Activated CD8-positive, alpha-beta memory T cell treated with anti-CD3 and anti-CD28 coated beads, Interleukin-2, amount 50 U/mL, for 4 hours (primary cell): ENCODE measurements around the gene TRIM33.
"Not testable (repeated sequence)": the region's sequence is repeated elsewhere in the genome, so short reads cannot be mapped to it uniquely, and the experiment has no call there.

ENCODE experiments used
- DNase-seq: peaks from one replicate; pipeline ENCODE4 v3.0.0-alpha.2; 2020

The TRIM33 gene

GRCh38 chr1:114390960-114391359 is 120.0 kb downstream of the TRIM33 start:
- DNase-seq: no peak

GRCh38 chr1:114390361-114390760 is 120.6 kb downstream of the TRIM33 start:
- DNase-seq: no peak

- no peak for DNase-seq
These were observed 122.5 kb downstream of the TRIM33 start for GRCh38 chr1:114388432-114389003.

GRCh38 chr1:114387585-114387984 is 123.4 kb downstream of the TRIM33 start:
- not testable (repeated sequence) for DNase-seq

- DNase-seq: no peak
These were observed 124.0 kb downstream of the TRIM33 start for GRCh38 chr1:114387010-114387360.

- no peak for DNase-seq
These were observed 124.6 kb downstream of the TRIM33 start for GRCh38 chr1:114386129-114387009.

GRCh38 chr1:114384922-114385321 is 126.1 kb downstream of the TRIM33 start:
- no peak for DNase-seq

- DNase-seq: no peak
These were observed 131.0 kb downstream of the TRIM33 start for GRCh38 chr1:114379987-114380386.

- DNase-seq: no peak
These were observed 131.6 kb downstream of the TRIM33 start for GRCh38 chr1:114379358-114379757.

- DNase-seq: no peak
These were observed 133.6 kb downstream of the TRIM33 start for GRCh38 chr1:114377356-114377755.

GRCh38 chr1:114369930-114370329 is 141.1 kb downstream of the TRIM33 start:
- DNase-seq: no peak

- not testable (repeated sequence) for DNase-seq
These were observed 141.6 kb downstream of the TRIM33 start for GRCh38 chr1:114369266-114369919.

- no peak for DNase-seq
These were observed 142.3 kb downstream of the TRIM33 start for GRCh38 chr1:114368560-114369255.

- DNase-seq: no peak
These were observed 143.2 kb downstream of the TRIM33 start for GRCh38 chr1:114367810-114368209.

GRCh38 chr1:114363230-114363629 is 147.8 kb downstream of the TRIM33 start:
- not testable (repeated sequence) for DNase-seq

GRCh38 chr1:114359791-114360190 is 151.2 kb downstream of the TRIM33 start:
- no peak for DNase-seq

- DNase-seq: no peak
These were observed 155.8 kb downstream of the TRIM33 start for GRCh38 chr1:114355240-114355639.

GRCh38 chr1:114353262-114353661 is 157.7 kb downstream of the TRIM33 start:
- no peak for DNase-seq

GRCh38 chr1:114352797-114353196 is 158.2 kb downstream of the TRIM33 start:
- no peak for DNase-seq

GRCh38 chr1:114350731-114351445 is 160.1 kb downstream of the TRIM33 start:
- DNase-seq: no peak

- DNase-seq: no peak
These were observed 161.0 kb downstream of the TRIM33 start for GRCh38 chr1:114349891-114350605.
